Mucosa of descending colon (tissue), 3 donors: ENCODE data around the gene USP32. TPM values are rescaled to one million over a fixed set of nuclear protein-coding genes. Genes with fewer than 3 reads are reported as not detected.

Experiments
- ATAC-seq: fragments of 200-7000 bp; cut with Tn5 transposase; one replicate; pipeline ENCODE4 v1.9.1; 2020; ENCODE audit warnings: mild to moderate bottlenecking, moderate library complexity
- DNase-seq, 3 donors: peaks; one replicate each; pipeline ENCODE4 v3.0.0-alpha.2; 2020
- H3K36me3 ChIP-seq: fragments of 200-600 bp; one replicate; pipeline ENCODE4 v1.8.0; 2021; ENCODE audit warnings: low read depth, mild to moderate bottlenecking
- H3K4me1 ChIP-seq: fragments of 200-600 bp; one replicate; pipeline ENCODE4 v1.8.0; 2021; ENCODE audit warnings: low read depth, mild to moderate bottlenecking
- H3K4me3 ChIP-seq: fragments of 200-600 bp; one replicate; pipeline ENCODE4 v1.8.0; 2021; ENCODE audit warnings: mild to moderate bottlenecking
- H3K9me3 ChIP-seq: fragments of 200-600 bp; one replicate; pipeline ENCODE4 v1.8.0; 2021; ENCODE audit warnings: mild to moderate bottlenecking
- intact Hi-C, 2 donors: fragments of 100-400 bp; cut with DNase I in 1 of 2; cut with micrococcal nuclease in 1 of 2; formaldehyde crosslinking; loops; one replicate each; pipeline versions ENCODE4 v1.11.0 to v1.11.1; 2022; cut with DNase I, micrococcal nuclease
- total RNA-seq, 3 donors: library from RNA; stranded (reverse); fragmentation: NEBNext Ultra II Directional in 2 of 3; extraction: Animal tissue kit (Norgen Biotek cat#: 25700) in 2 of 3; gene quantifications; one replicate each; pipeline versions ENCODE4 v1.2.1 to v1.2.4, GENCODE V29; 2021 to 2023
- TF ChIP-seq, protein P1 (sequence below): fragments of 200-600 bp; IDR thresholded peaks from one replicate; pipeline ENCODE4 v1.8.0; 2022; ENCODE audit warnings: antibody characterized with exemption, mild to moderate bottlenecking
- donor health status: DM: no; HTN: no; CAD: no; lungs with moderate emphysema.
- donor health status: DM: no; HTN: no; CAD: no.
- donor health status: DM: no; HTN: yes; CAD: no.

The USP32 gene
- total RNA-seq, 3 donors from 2014 or later: 37.2 to 52.3 (median 38.5) TPM

GRCh38 chr17:60326702-60327101 lies 65.2 kb downstream of the USP32 start:
- Histone ChIP-seq H3K9me3 (no peaks in the 10 kb centered on the region), H3K4me1 (no peaks in the 10 kb centered on the region), H3K36me3 (no peaks in the 10 kb centered on the region), H3K4me3 (no peak overlapping the region)
- DNase-seq (no peak), ATAC-seq (no peak)
- intact Hi-C loops: no loop called here
- TF ChIP-seq, protein P1, sequence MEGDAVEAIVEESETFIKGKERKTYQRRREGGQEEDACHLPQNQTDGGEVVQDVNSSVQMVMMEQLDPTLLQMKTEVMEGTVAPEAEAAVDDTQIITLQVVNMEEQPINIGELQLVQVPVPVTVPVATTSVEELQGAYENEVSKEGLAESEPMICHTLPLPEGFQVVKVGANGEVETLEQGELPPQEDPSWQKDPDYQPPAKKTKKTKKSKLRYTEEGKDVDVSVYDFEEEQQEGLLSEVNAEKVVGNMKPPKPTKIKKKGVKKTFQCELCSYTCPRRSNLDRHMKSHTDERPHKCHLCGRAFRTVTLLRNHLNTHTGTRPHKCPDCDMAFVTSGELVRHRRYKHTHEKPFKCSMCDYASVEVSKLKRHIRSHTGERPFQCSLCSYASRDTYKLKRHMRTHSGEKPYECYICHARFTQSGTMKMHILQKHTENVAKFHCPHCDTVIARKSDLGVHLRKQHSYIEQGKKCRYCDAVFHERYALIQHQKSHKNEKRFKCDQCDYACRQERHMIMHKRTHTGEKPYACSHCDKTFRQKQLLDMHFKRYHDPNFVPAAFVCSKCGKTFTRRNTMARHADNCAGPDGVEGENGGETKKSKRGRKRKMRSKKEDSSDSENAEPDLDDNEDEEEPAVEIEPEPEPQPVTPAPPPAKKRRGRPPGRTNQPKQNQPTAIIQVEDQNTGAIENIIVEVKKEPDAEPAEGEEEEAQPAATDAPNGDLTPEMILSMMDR: no peak

DNA sequence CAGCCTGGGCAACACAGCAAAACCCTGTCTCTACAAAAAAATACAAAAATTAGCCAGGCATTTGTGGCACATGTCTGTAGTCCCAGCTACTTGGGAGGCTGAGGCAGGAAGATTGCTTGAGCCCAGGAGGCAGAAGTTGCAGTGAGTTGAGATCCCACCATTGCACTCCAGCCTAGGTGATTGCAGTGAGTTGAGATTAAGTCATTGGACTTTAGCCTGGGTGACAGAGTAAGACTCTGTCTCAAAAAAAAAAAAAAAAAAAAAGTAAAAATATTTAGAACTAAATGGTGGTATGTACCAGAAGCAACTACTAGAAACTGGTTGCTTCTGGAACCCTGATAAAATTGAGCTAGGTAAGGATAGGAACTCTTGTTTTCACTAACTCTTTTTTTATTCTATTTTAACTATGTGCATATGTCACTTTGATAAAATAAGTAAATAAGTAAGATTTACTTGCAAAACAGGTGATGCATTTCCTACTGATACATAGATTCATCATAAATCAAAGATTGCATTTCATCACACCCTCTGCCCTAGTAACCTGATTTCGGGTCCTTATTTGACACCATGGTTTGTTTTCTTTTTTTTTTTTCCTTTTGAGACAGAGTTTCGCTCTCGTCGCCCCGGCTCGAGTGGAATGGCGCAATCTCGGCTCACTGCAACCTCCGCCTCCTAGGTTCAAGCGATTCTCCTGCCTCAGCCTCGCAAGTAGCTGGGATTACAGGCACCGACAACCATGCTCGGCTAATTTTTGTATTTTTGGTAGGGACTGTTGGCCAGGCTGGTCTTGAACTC lies 66.0 kb downstream of the USP32 start:
- H3K9me3 ChIP-seq: no peaks in the 10 kb centered on the region
- no peaks in the 10 kb centered on the region for H3K4me1 ChIP-seq
- H3K4me3 ChIP-seq: no peak overlapping the region
- ATAC-seq (no peak), DNase-seq (no peak)
- TF ChIP-seq, protein P1: no peak
- intact Hi-C loops: no loop called here
- H3K36me3 ChIP-seq: no peaks in the 10 kb centered on the region

GRCh38 chr17:60323754-60324153 lies 68.2 kb downstream of the USP32 start:
- ATAC-seq (no peak), DNase-seq (no peak)
- H3K36me3 ChIP-seq: no peaks in the 10 kb centered on the region
- no peak overlapping the region for H3K4me3 ChIP-seq
- H3K9me3 ChIP-seq: no peaks in the 10 kb centered on the region
- TF ChIP-seq, protein P1: no peak
- no peaks in the 10 kb centered on the region for H3K4me1 ChIP-seq
- intact Hi-C loops: no loop called here

DNA sequence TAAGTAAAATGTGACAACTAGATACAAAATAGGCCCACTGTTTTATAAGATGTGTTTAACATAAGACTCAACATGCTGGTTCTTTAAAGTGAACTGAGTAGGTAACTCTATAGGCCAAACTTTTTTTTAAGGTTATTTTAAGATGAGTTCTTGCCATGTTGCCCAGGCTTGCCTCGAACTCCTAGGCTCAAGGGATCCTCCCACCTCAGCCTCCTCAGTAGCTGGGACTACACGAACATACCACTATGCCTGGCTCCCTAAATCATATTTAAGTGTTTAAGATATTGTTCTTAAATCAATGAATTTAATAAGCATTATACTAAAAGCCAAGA lies 69.9 kb downstream of the USP32 start:
- Histone ChIP-seq H3K9me3 (no peaks in the 10 kb centered on the region), H3K36me3 (no peaks in the 10 kb centered on the region), H3K4me3 (no peak overlapping the region), H3K4me1 (no peaks in the 10 kb centered on the region)
- no peak for ATAC-seq
- no peak for DNase-seq
- TF ChIP-seq, protein P1: no peak
- intact Hi-C loops: no loop called here

GRCh38 chr17:60321336-60322055 lies 70.4 kb downstream of the USP32 start:
- TF ChIP-seq, protein P1: no peak
- DNase-seq: no peak

More at GRCh38 chr17:60321336-60322055, 70.4 kb downstream of the USP32 start:
- intact Hi-C loops: no loop called here
- H3K9me3 ChIP-seq: no peaks in the 10 kb centered on the region
- H3K4me1 ChIP-seq: no peaks in the 10 kb centered on the region
- no peak overlapping the region for H3K4me3 ChIP-seq
- no peaks in the 10 kb centered on the region for H3K36me3 ChIP-seq
- ATAC-seq: no peak
